HEK293 (cell line): ENCODE results near the gene EVI5L.

Source experiments
- CTCF ChIA-PET: fragments of 350-600 bp; formaldehyde crosslinking; extraction: SDS; loops from one replicate; lab custom pipeline; 2021; ENCODE audit warnings: antibody characterized with exemption; lab: Yijun Ruan, JAX
- POLR2A ChIA-PET: fragments of 300-600 bp; formaldehyde crosslinking; extraction: SDS; loops from one replicate; lab custom pipeline; 2020; ENCODE audit warnings: antibody characterized with exemption, inconsistent platforms; lab: Yijun Ruan, JAX
- H3K27ac ChIP-seq: fragments of 200-500 bp; sonication (Bioruptor generic); 2 replicates; pipeline ENCODE4 v1.5.1; 2014; ENCODE audit warnings: low read depth, low read length, control low read depth, inconsistent platforms; ENCODE audit errors: extremely low read depth
- H3K36me3 ChIP-seq, 2 experiments: fragments of 200-500 bp in 1 of 2; sonication (Bioruptor generic) in 1 of 2; 1 replicate in 1 of 2; 2 replicates in 1 of 2; pipeline ENCODE4 v1.5.1; 2014 to 2017; ENCODE audit warnings: inconsistent platforms in 2 of 2, low read length in 2 of 2; ENCODE audit not compliant: control insufficient read depth in 2 of 2, insufficient read depth in 1 of 2
- H3K4me1 ChIP-seq: fragments of 200-500 bp; sonication (Bioruptor generic); 2 replicates; pipeline ENCODE4 v1.5.1; 2014; ENCODE audit warnings: mild to moderate bottlenecking, low read length, inconsistent platforms; ENCODE audit not compliant: control insufficient read depth, insufficient read depth
- H3K4me3 ChIP-seq: 2 replicates; pipeline ENCODE4 v1.5.1; 2011; ENCODE audit warnings: low read depth, mild to moderate bottlenecking, control low read depth, low read length, moderate library complexity
- H3K9me3 ChIP-seq: fragments of 200-500 bp; sonication (Bioruptor generic); 2 replicates; pipeline ENCODE4 v1.5.1; 2014; ENCODE audit warnings: low read depth, low read length, inconsistent platforms; ENCODE audit not compliant: control insufficient read depth, insufficient read depth
- GLIS1 ChIP-seq: fragments of 450-650 bp; formaldehyde crosslinking; IDR thresholded peaks from 2 replicates; pipeline ENCODE4 v1.5.1; 2016; ENCODE audit warnings: missing biosample characterization, missing genetic modification characterization
- IKZF3 ChIP-seq: fragments of 450-650 bp; IDR thresholded peaks from 2 replicates; pipeline ENCODE4 v1.5.0; 2018; ENCODE audit warnings: missing biosample characterization, mild to moderate bottlenecking, missing genetic modification characterization, moderate library complexity
- SCRT1 ChIP-seq: fragments of 450-650 bp; formaldehyde crosslinking; IDR thresholded peaks from 2 replicates; pipeline ENCODE4 v1.5.1; 2016; ENCODE audit warnings: missing biosample characterization, missing genetic modification characterization, borderline replicate concordance
- SP3 ChIP-seq: fragments of 450-650 bp; formaldehyde crosslinking; IDR thresholded peaks from 2 replicates; pipeline ENCODE4 v1.5.1; 2016; ENCODE audit warnings: missing biosample characterization, missing genetic modification characterization
- ZBTB10 ChIP-seq: fragments of 450-650 bp; formaldehyde crosslinking; IDR thresholded peaks from 2 replicates; pipeline ENCODE4 v1.5.1; 2016; ENCODE audit warnings: missing biosample characterization, missing genetic modification characterization
- ZBTB11 ChIP-seq: fragments of 450-650 bp; formaldehyde crosslinking; conservative IDR thresholded peaks from 2 replicates; pipeline ENCODE4 v1.5.1; 2016; ENCODE audit warnings: low read depth, missing biosample characterization, missing genetic modification characterization
- ZBTB17 ChIP-seq: fragments of 450-650 bp; formaldehyde crosslinking; IDR thresholded peaks from 2 replicates; pipeline ENCODE4 v1.5.1; 2016; ENCODE audit warnings: missing biosample characterization, missing genetic modification characterization
- ZBTB20 ChIP-seq: fragments of 450-650 bp; formaldehyde crosslinking; IDR thresholded peaks from 2 replicates; pipeline ENCODE4 v1.5.1; 2016; ENCODE audit warnings: missing biosample characterization, missing genetic modification characterization
- ZBTB44 ChIP-seq: fragments of 450-650 bp; IDR thresholded peaks from 2 replicates; pipeline ENCODE4 v1.5.1; 2018; ENCODE audit warnings: missing biosample characterization, mild to moderate bottlenecking, missing genetic modification characterization
- ZIC2 ChIP-seq: fragments of 450-650 bp; formaldehyde crosslinking; IDR thresholded peaks from 2 replicates; pipeline ENCODE4 v1.5.1; 2016; ENCODE audit warnings: missing biosample characterization, missing genetic modification characterization
- ZNF202 ChIP-seq: fragments of 450-650 bp; formaldehyde crosslinking; IDR thresholded peaks from 2 replicates; pipeline ENCODE4 v1.5.1; 2016; ENCODE audit warnings: missing biosample characterization, missing genetic modification characterization, borderline replicate concordance
- ZNF214 ChIP-seq: fragments of 450-650 bp; formaldehyde crosslinking; IDR thresholded peaks from 2 replicates; pipeline ENCODE4 v1.5.1; 2017; ENCODE audit warnings: missing biosample characterization, mild to moderate bottlenecking, missing genetic modification characterization, borderline replicate concordance
- ZNF223 ChIP-seq: fragments of 450-650 bp; formaldehyde crosslinking; IDR thresholded peaks from 2 replicates; pipeline ENCODE4 v1.5.1; 2016; ENCODE audit warnings: missing biosample characterization, missing genetic modification characterization
- ZNF248 ChIP-seq: fragments of 450-650 bp; formaldehyde crosslinking; IDR thresholded peaks from 2 replicates; pipeline ENCODE4 v1.5.1; 2017; ENCODE audit warnings: missing biosample characterization, missing genetic modification characterization
- ZNF266 ChIP-seq: fragments of 450-650 bp; formaldehyde crosslinking; IDR thresholded peaks from 2 replicates; pipeline ENCODE4 v1.5.1; 2016; ENCODE audit warnings: missing biosample characterization, missing genetic modification characterization, low read depth
- ZNF37A ChIP-seq: fragments of 450-650 bp; IDR thresholded peaks from 2 replicates; pipeline ENCODE4 v1.5.1; 2018; ENCODE audit warnings: missing biosample characterization, missing genetic modification characterization
- ZNF488 ChIP-seq: fragments of 450-650 bp; formaldehyde crosslinking; IDR thresholded peaks from 2 replicates; pipeline ENCODE4 v1.5.1; 2016; ENCODE audit warnings: missing biosample characterization, missing genetic modification characterization
- ZNF501 ChIP-seq: fragments of 450-650 bp; formaldehyde crosslinking; IDR thresholded peaks from 2 replicates; pipeline ENCODE4 v1.5.1; 2016; ENCODE audit warnings: missing biosample characterization, missing genetic modification characterization
- ZNF521 ChIP-seq: fragments of 450-650 bp; formaldehyde crosslinking; IDR thresholded peaks from 2 replicates; pipeline ENCODE4 v1.5.1; 2017; ENCODE audit warnings: missing biosample characterization, mild to moderate bottlenecking, missing genetic modification characterization
- ZNF664 ChIP-seq: fragments of 450-650 bp; formaldehyde crosslinking; IDR thresholded peaks from 2 replicates; pipeline ENCODE4 v1.5.1; 2016; ENCODE audit warnings: missing biosample characterization, missing genetic modification characterization
- ZNF704 ChIP-seq: fragments of 450-650 bp; formaldehyde crosslinking; IDR thresholded peaks from 2 replicates; pipeline ENCODE4 v1.5.1; 2016; ENCODE audit warnings: missing biosample characterization, missing genetic modification characterization
- ZNF843 ChIP-seq: fragments of 450-650 bp; formaldehyde crosslinking; IDR thresholded peaks from 2 replicates; pipeline ENCODE4 v1.5.1; 2016; ENCODE audit warnings: missing biosample characterization, missing genetic modification characterization

The EVI5L gene

GRCh38 chr19:7808108-7808507 lies 21.9 kb upstream of the EVI5L start (continued):
- TF ChIP-seq ZNF704 = no peak
- no peak for TF ChIP-seq ZNF37A
- TF ChIP-seq ZNF843 = no peak
- no peak for TF ChIP-seq ZBTB10 (tag by site-specific recombination)
- TF ChIP-seq SP3 (tag by site-specific recombination) = no peak
- no peak for TF ChIP-seq ZNF266
- no peak for TF ChIP-seq ZBTB20
- no peak for TF ChIP-seq ZNF521 (tag by site-specific recombination)
- TF ChIP-seq ZNF202 (tag by site-specific recombination) = no peak
- no peak for TF ChIP-seq ZBTB17 (tag by site-specific recombination)
- TF ChIP-seq ZNF488 (tag by site-specific recombination) = no peak
- TF ChIP-seq SCRT1 (tag by site-specific recombination) = no peak
- TF ChIP-seq, all 188 proteins: peak for 0

- CTCF ChIA-PET = interaction anchor here (0.7 kb wide), 1 partner anchor 136 kb away, joined by 3 read pairs; no protein-coding TSS in a partner anchor
- TF ChIP-seq ZBTB10 (tag by site-specific recombination) (no peak), SP3 (tag by site-specific recombination) (no peak), ZIC2 (no peak), ZBTB11 (tag by site-specific recombination) (no peak), ZNF501 (no peak), GLIS1 (tag by site-specific recombination) (no peak), ZNF223 (tag by site-specific recombination) (no peak), ZNF248 (tag by site-specific recombination) (no peak), IKZF3 (tag by site-specific recombination) (no peak), ZBTB44 (no peak), ZNF214 (tag by site-specific recombination) (no peak), ZNF664 (tag by site-specific recombination) (no peak)
- POLR2A ChIA-PET = no interaction called here
- Histone ChIP-seq H3K4me3 (no peak overlapping the region), H3K4me1 (no peaks in the 10 kb centered on the region), H3K9me3 (no peaks in the 10 kb centered on the region), H3K36me3 (no peaks in the 10 kb centered on the region), H3K27ac (no peak overlapping the region)
Measured at GRCh38 chr19:7811989-7812388, 18.0 kb upstream of the EVI5L start.
